ENCODE measurements around the gene ITGA2B.

ITGA2B gene

GRCh38 chr17:44387804-44388203 is 1.6 kb downstream of the ITGA2B start:
- no peak overlapping the region for H3K27ac ChIP-seq (ENCODE audit: low read length)
- no peak overlapping the region for H3K9ac ChIP-seq (ENCODE audit: low read depth, low read length)
- H3K27me3 ChIP-seq (ENCODE audit: insufficient read depth, low read length) = peaks cover 41% of the 10 kb centered on the region
- 0 out of 2 replicates have a peak, but pooled peaks cover 3% of the 10 kb centered on the region for H3K4me1 ChIP-seq (ENCODE audit: insufficient read depth, low read length)
- no peaks in the 10 kb centered on the region for H3K9me3 ChIP-seq (ENCODE audit: insufficient read depth, low read depth, low read length)
- no peaks in the 10 kb centered on the region for H3K36me3 ChIP-seq (ENCODE audit: insufficient read depth, low read depth, low read length)
- no peak overlapping the region for H3K4me3 ChIP-seq (ENCODE audit: low read length)

- peak overlapping the region; percentile 72; the same call in 1 of the 2 replicates for H3K4me3 ChIP-seq (ENCODE audit: low read length)
- peaks cover 50% of the 10 kb centered on the region for H3K27me3 ChIP-seq (ENCODE audit: insufficient read depth, low read length)
- H3K36me3 ChIP-seq (ENCODE audit: insufficient read depth, low read depth, low read length) = no peaks in the 10 kb centered on the region
- no peaks in the 10 kb centered on the region for H3K9me3 ChIP-seq (ENCODE audit: insufficient read depth, low read depth, low read length)
- H3K9ac ChIP-seq (ENCODE audit: low read depth, low read length) = no peak overlapping the region
- no peak overlapping the region for H3K27ac ChIP-seq (ENCODE audit: low read length)
- 0 out of 2 replicates have a peak, but pooled peaks cover 3% of the 10 kb centered on the region for H3K4me1 ChIP-seq (ENCODE audit: insufficient read depth, low read length)
Measured at GRCh38 chr17:44386182-44386525, 3.3 kb downstream of the ITGA2B start.

- peak overlapping the region; percentile 48; the same call in 1 of the 2 replicates for H3K9ac ChIP-seq (ENCODE audit: low read depth, low read length)
- 0 out of 2 replicates have a peak, but pooled peaks cover 3% of the 10 kb centered on the region for H3K4me1 ChIP-seq (ENCODE audit: insufficient read depth, low read length)
- peak overlapping the region; percentile 72 for H3K4me3 ChIP-seq (ENCODE audit: low read length)
- no peak overlapping the region for H3K27ac ChIP-seq (ENCODE audit: low read length)
- H3K36me3 ChIP-seq (ENCODE audit: insufficient read depth, low read depth, low read length) = no peaks in the 10 kb centered on the region
- H3K9me3 ChIP-seq (ENCODE audit: insufficient read depth, low read depth, low read length) = no peaks in the 10 kb centered on the region
- peaks cover 50% of the 10 kb centered on the region for H3K27me3 ChIP-seq (ENCODE audit: insufficient read depth, low read length)
Measured at GRCh38 chr17:44385287-44386181, 3.9 kb downstream of the ITGA2B start.

- Histone ChIP-seq H3K36me3 (ENCODE audit: insufficient read depth, low read depth, low read length) (no peaks in the 10 kb centered on the region), H3K9me3 (ENCODE audit: insufficient read depth, low read depth, low read length) (no peaks in the 10 kb centered on the region), H3K27ac (ENCODE audit: low read length) (no peak overlapping the region), H3K27me3 (ENCODE audit: insufficient read depth, low read length) (peaks cover 50% of the 10 kb centered on the region), H3K9ac (ENCODE audit: low read depth, low read length) (peak overlapping the region; percentile 48; the same call in 1 of the 2 replicates), H3K4me1 (ENCODE audit: insufficient read depth, low read length) (0 out of 2 replicates have a peak, but pooled peaks cover 3% of the 10 kb centered on the region), H3K4me3 (ENCODE audit: low read length) (peak overlapping the region; percentile 72)
Measured at GRCh38 chr17:44384823-44385286, 4.6 kb downstream of the ITGA2B start.

- H3K4me1 ChIP-seq (ENCODE audit: insufficient read depth, low read length) = 0 out of 2 replicates have a peak, but pooled peaks cover 3% of the 10 kb centered on the region
- H3K9me3 ChIP-seq (ENCODE audit: insufficient read depth, low read depth, low read length) = no peaks in the 10 kb centered on the region
- H3K36me3 ChIP-seq (ENCODE audit: insufficient read depth, low read depth, low read length) = no peaks in the 10 kb centered on the region
- H3K27me3 ChIP-seq (ENCODE audit: insufficient read depth, low read length) = peaks cover 50% of the 10 kb centered on the region
- peak overlapping the region; percentile 72 for H3K4me3 ChIP-seq (ENCODE audit: low read length)
- H3K9ac ChIP-seq (ENCODE audit: low read depth, low read length) = peak overlapping the region; percentile 48; the same call in 1 of the 2 replicates
- no peak overlapping the region for H3K27ac ChIP-seq (ENCODE audit: low read length)
Measured at GRCh38 chr17:44384281-44384822, 5.1 kb downstream of the ITGA2B start.

GRCh38 chr17:44383861-44384260 is 5.6 kb downstream of the ITGA2B start:
- Histone ChIP-seq H3K27ac (ENCODE audit: low read length) (no peak overlapping the region), H3K4me3 (ENCODE audit: low read length) (no peak overlapping the region), H3K9ac (ENCODE audit: low read depth, low read length) (no peak overlapping the region), H3K36me3 (ENCODE audit: insufficient read depth, low read depth, low read length) (no peaks in the 10 kb centered on the region), H3K27me3 (ENCODE audit: insufficient read depth, low read length) (peaks cover 50% of the 10 kb centered on the region), H3K9me3 (ENCODE audit: insufficient read depth, low read depth, low read length) (no peaks in the 10 kb centered on the region), H3K4me1 (ENCODE audit: insufficient read depth, low read length) (0 out of 2 replicates have a peak, but pooled peaks cover 3% of the 10 kb centered on the region)

GRCh38 chr17:44383363-44383762 is 6.1 kb downstream of the ITGA2B start:
- Histone ChIP-seq H3K36me3 (ENCODE audit: insufficient read depth, low read depth, low read length) (no peaks in the 10 kb centered on the region), H3K4me3 (ENCODE audit: low read length) (no peak overlapping the region), H3K9ac (ENCODE audit: low read depth, low read length) (no peak overlapping the region), H3K27me3 (ENCODE audit: insufficient read depth, low read length) (peaks cover 50% of the 10 kb centered on the region), H3K27ac (ENCODE audit: low read length) (no peak overlapping the region), H3K9me3 (ENCODE audit: insufficient read depth, low read depth, low read length) (no peaks in the 10 kb centered on the region), H3K4me1 (ENCODE audit: insufficient read depth, low read length) (0 out of 2 replicates have a peak, but pooled peaks cover 3% of the 10 kb centered on the region)

GRCh38 chr17:44382917-44383316 is 6.5 kb downstream of the ITGA2B start:
- Histone ChIP-seq H3K9ac (ENCODE audit: low read depth, low read length) (no peak overlapping the region), H3K27me3 (ENCODE audit: insufficient read depth, low read length) (peaks cover 50% of the 10 kb centered on the region), H3K9me3 (ENCODE audit: insufficient read depth, low read depth, low read length) (no peaks in the 10 kb centered on the region), H3K4me3 (ENCODE audit: low read length) (no peak overlapping the region), H3K4me1 (ENCODE audit: insufficient read depth, low read length) (0 out of 2 replicates have a peak, but pooled peaks cover 3% of the 10 kb centered on the region), H3K36me3 (ENCODE audit: insufficient read depth, low read depth, low read length) (no peaks in the 10 kb centered on the region), H3K27ac (ENCODE audit: low read length) (no peak overlapping the region)

- H3K27ac ChIP-seq (ENCODE audit: low read length) = no peak overlapping the region
- H3K9ac ChIP-seq (ENCODE audit: low read depth, low read length) = no peak overlapping the region
- no peak overlapping the region for H3K4me3 ChIP-seq (ENCODE audit: low read length)
- H3K27me3 ChIP-seq (ENCODE audit: insufficient read depth, low read length) = peaks cover 48% of the 10 kb centered on the region
- no peaks in the 10 kb centered on the region for H3K9me3 ChIP-seq (ENCODE audit: insufficient read depth, low read depth, low read length)
- H3K36me3 ChIP-seq (ENCODE audit: insufficient read depth, low read depth, low read length) = no peaks in the 10 kb centered on the region
- 0 out of 2 replicates have a peak, but pooled peaks cover 3% of the 10 kb centered on the region for H3K4me1 ChIP-seq (ENCODE audit: insufficient read depth, low read length)
Measured at GRCh38 chr17:44381810-44382305, 7.6 kb downstream of the ITGA2B start.

GRCh38 chr17:44380767-44381166 is 8.7 kb downstream of the ITGA2B start:
- Histone ChIP-seq H3K27me3 (ENCODE audit: insufficient read depth, low read length) (peaks cover 37% of the 10 kb centered on the region), H3K36me3 (ENCODE audit: insufficient read depth, low read depth, low read length) (no peaks in the 10 kb centered on the region), H3K4me1 (ENCODE audit: insufficient read depth, low read length) (0 out of 2 replicates have a peak, but pooled peaks cover 3% of the 10 kb centered on the region), H3K9ac (ENCODE audit: low read depth, low read length) (no peak overlapping the region), H3K9me3 (ENCODE audit: insufficient read depth, low read depth, low read length) (no peaks in the 10 kb centered on the region), H3K4me3 (ENCODE audit: low read length) (no peak overlapping the region), H3K27ac (ENCODE audit: low read length) (no peak overlapping the region)

- Histone ChIP-seq H3K9ac (ENCODE audit: low read depth, low read length) (no peak overlapping the region), H3K27ac (ENCODE audit: low read length) (no peak overlapping the region), H3K4me1 (ENCODE audit: insufficient read depth, low read length) (peaks cover 3% of the 10 kb centered on the region; the same call in 1 of the 2 replicates), H3K36me3 (ENCODE audit: insufficient read depth, low read depth, low read length) (no peaks in the 10 kb centered on the region), H3K9me3 (ENCODE audit: insufficient read depth, low read depth, low read length) (no peaks in the 10 kb centered on the region), H3K4me3 (ENCODE audit: low read length) (no peak overlapping the region), H3K27me3 (ENCODE audit: insufficient read depth, low read length) (peaks cover 36% of the 10 kb centered on the region)
Measured at GRCh38 chr17:44379887-44380286, 9.6 kb downstream of the ITGA2B start.

Measured in iPS-20b (cell line).